ENCODE data around the gene PCSK5. TPM values are rescaled to one million over a fixed set of nuclear protein-coding genes. Genes with fewer than 3 reads are reported as not detected.

Gene PCSK5
- total RNA-seq, 4 donors from 2014 or later: 37.7 to 53.4 (median 43.1) TPM

GRCh38 chr9:76103531-76104315 is 213.2 kb downstream of the PCSK5 start:
- TF ChIP-seq CTCF (IDR thresholded peaks at IDR 0.05): no peak
- DNase-seq (ENCODE audit: low spot score): no peak
- no peak for ATAC-seq (ENCODE audit: low FRiP score)

- no peak for TF ChIP-seq CTCF (IDR thresholded peaks at IDR 0.05)
- DNase-seq (ENCODE audit: low spot score): no peak
- peak; percentile 42 for ATAC-seq (ENCODE audit: low FRiP score)
These were observed 217.0 kb downstream of the PCSK5 start for GRCh38 chr9:76107482-76107881.

DNA sequence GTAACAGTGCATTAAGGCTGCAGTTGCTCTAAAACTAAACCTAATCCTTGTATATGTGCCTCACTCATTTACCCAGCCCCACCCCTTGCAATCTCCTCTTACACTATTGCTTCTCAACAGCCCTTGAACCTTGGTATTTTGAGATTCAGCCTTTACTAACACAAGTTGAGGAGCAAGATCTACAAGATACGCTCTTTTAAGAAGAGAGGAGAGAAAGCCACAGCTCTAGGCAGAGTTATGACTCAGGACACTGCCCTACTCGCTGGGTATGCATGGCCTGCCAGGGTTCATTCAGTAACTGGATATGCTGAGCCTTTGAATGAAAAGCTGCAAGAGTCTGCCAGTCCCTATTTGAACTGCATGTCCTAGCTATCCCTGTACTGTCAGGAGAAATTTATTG is 219.5 kb downstream of the PCSK5 start:
- TF ChIP-seq CTCF (IDR thresholded peaks at IDR 0.05): no peak
- no peak for DNase-seq (ENCODE audit: low spot score)
- no peak for ATAC-seq (ENCODE audit: low FRiP score)

GRCh38 chr9:76112151-76112550 is 221.7 kb downstream of the PCSK5 start:
- ATAC-seq (ENCODE audit: low FRiP score) (no peak), DNase-seq (ENCODE audit: low spot score) (no peak)
- TF ChIP-seq CTCF (IDR thresholded peaks at IDR 0.05): no peak

DNA sequence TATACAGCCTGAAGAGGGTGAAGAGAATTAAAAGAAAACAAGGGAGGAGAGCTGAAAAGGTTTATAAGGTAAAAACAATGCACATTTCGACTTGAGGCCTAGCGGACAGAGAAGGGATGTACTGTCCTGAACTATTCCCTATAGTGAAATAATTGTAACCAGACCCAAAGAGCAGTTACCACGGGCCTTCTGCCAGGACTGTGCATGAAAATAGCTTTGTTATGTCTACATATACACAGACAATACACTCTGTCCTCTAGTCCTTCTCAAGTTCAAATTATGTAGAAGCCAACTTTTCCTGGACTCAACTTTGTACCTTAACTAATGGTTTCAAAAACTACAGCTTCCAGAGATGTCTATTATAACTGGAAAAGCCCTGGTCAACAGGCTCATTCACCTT is 223.7 kb downstream of the PCSK5 start:
- no peak for ATAC-seq (ENCODE audit: low FRiP score)
- TF ChIP-seq CTCF (IDR thresholded peaks at IDR 0.05): no peak

GRCh38 chr9:76115396-76115795 is 224.9 kb downstream of the PCSK5 start:
- DNase-seq (ENCODE audit: low spot score) (no peak), ATAC-seq (ENCODE audit: low FRiP score) (no peak)
- TF ChIP-seq CTCF (IDR thresholded peaks at IDR 0.05): no peak

More for the DNA sequence above, 223.7 kb downstream of the PCSK5 start:
- DNase-seq (ENCODE audit: low spot score): no peak

DNA sequence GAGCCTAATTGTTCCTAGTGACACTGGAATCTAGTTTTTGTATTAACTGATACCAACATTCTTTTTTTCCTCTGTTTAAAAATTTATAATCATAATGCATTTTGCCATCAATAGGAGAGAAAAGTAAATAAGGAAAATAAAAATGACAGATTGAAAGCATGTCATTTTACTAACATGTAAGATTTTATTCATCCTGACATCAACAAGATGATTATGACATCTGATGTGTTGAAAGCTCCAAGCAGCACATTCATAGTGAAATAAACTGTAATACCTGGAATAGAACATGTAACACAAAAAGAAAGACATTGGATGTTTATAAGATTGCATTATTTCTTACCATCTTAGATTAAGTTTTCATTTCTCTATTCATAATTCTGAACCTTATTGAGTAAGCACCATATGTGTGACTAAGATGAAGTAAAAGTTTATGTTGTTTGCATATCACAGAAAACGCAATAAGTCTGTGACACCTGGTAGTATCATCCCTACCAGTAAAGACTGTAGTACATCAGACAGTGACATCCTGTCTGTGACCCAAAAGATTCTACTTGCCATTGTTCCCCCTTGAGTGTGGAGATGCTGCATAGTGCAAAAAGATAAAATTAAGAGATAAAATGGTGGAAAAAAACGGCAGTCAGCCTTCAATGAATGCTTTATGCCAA is 225.6 kb downstream of the PCSK5 start:
- DNase-seq (ENCODE audit: low spot score) (no peak), ATAC-seq (ENCODE audit: low FRiP score) (no peak)
- TF ChIP-seq CTCF (IDR thresholded peaks at IDR 0.05): no peak

Measured in omental fat pad (tissue), 4 donors.